Measurements from ENCODE around the gene MT3.
A peak's percentile ranks its signal among the peaks of the same experiment; 100 is the strongest.

Gene MT3

GRCh38 chr16:56561126-56561525, 28.2 kb upstream of the MT3 start:
- DNase-seq (ENCODE audit: low read depth), result no peak
- TF ChIP-seq, protein P1, sequence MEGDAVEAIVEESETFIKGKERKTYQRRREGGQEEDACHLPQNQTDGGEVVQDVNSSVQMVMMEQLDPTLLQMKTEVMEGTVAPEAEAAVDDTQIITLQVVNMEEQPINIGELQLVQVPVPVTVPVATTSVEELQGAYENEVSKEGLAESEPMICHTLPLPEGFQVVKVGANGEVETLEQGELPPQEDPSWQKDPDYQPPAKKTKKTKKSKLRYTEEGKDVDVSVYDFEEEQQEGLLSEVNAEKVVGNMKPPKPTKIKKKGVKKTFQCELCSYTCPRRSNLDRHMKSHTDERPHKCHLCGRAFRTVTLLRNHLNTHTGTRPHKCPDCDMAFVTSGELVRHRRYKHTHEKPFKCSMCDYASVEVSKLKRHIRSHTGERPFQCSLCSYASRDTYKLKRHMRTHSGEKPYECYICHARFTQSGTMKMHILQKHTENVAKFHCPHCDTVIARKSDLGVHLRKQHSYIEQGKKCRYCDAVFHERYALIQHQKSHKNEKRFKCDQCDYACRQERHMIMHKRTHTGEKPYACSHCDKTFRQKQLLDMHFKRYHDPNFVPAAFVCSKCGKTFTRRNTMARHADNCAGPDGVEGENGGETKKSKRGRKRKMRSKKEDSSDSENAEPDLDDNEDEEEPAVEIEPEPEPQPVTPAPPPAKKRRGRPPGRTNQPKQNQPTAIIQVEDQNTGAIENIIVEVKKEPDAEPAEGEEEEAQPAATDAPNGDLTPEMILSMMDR (conservative IDR thresholded peaks at IDR 0.05; ENCODE audit: low read depth, low read length), result no peak
- no peak overlapping the region for H3K4me3 ChIP-seq (ENCODE audit: low read length)

GRCh38 chr16:56564793-56565477, 24.4 kb upstream of the MT3 start, which contains the start of gene MT4:
Gene MT4 (plus strand): TSS chr16:56565073. CDS start chr16:56565129, 56 bp downstream.
- TF ChIP-seq, protein P1 (conservative IDR thresholded peaks at IDR 0.05; ENCODE audit: low read depth, low read length), result no peak
- DNase-seq (ENCODE audit: low read depth), result no peak
- no peak within 1 kb of the TSS for H3K4me3 ChIP-seq (ENCODE audit: low read length)

DNA sequence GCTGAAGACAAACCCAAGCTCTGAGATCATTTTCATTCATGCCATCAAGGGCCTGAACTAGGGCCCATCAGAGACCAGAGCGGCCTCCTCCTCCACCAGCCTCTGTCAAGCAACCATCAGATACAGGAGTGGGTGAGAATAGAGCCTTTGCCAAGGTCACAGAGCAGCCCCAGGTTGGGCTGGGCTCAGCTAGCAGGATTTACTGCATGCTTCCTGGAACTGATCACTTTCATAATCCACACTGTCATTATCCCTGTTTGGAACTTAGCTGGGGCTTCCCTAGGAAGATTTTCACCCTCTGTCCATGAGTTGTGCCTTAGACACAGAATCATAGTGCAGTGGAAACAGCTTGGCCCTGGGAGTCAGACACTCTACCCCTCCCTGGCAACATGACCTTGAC, 19.4 kb upstream of the MT3 start:
- no peak for DNase-seq (ENCODE audit: low read depth)

GRCh38 chr16:56571525-56571924, 17.8 kb upstream of the MT3 start:
- TF ChIP-seq, protein P1 (conservative IDR thresholded peaks at IDR 0.05; ENCODE audit: low read depth, low read length), result no peak
- H3K4me3 ChIP-seq (ENCODE audit: low read length), result no peak overlapping the region
- DNase-seq (ENCODE audit: low read depth), result no peak

More for the DNA sequence above, 19.4 kb upstream of the MT3 start:
- H3K4me3 ChIP-seq (ENCODE audit: low read length), result no peak overlapping the region
- TF ChIP-seq, protein P1 (conservative IDR thresholded peaks at IDR 0.05; ENCODE audit: low read depth, low read length), result no peak

DNA sequence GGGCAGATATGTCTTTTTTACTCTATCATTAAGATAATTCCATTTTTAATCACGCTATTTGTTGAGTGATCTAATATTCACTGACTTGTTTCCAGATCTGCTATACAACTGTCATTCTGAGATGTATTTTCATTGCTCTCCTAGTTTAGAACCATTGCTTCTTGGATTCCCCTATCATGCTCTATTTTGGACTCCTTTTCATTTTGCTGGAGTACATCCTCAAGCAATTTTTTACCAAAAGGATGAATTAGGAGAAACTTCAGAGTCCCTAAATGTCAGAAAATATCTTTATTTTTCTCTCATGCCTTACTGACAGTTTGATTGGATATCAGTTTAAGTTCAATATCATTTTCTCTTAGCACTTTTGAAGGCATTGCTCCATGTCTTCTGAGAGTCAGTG, 14.7 kb upstream of the MT3 start:
- TF ChIP-seq, protein P1 (conservative IDR thresholded peaks at IDR 0.05; ENCODE audit: low read depth, low read length), result no peak
- DNase-seq (ENCODE audit: low read depth), result no peak
- H3K4me3 ChIP-seq (ENCODE audit: low read length), result no peak overlapping the region

- peak; percentile 5 for DNase-seq (ENCODE audit: low read depth)
- no peak overlapping the region for H3K4me3 ChIP-seq (ENCODE audit: low read length)
- TF ChIP-seq, protein P1 (conservative IDR thresholded peaks at IDR 0.05; ENCODE audit: low read depth, low read length), result peak; percentile 81
These were observed 12.6 kb upstream of the MT3 start for GRCh38 chr16:56576585-56577299.

- TF ChIP-seq, protein P1 (conservative IDR thresholded peaks at IDR 0.05; ENCODE audit: low read depth, low read length), result no peak
- H3K4me3 ChIP-seq (ENCODE audit: low read length), result no peak overlapping the region
These were observed 12.1 kb upstream of the MT3 start for GRCh38 chr16:56577300-56577625.

More at GRCh38 chr16:56577300-56577625, 12.1 kb upstream of the MT3 start:
- DNase-seq (ENCODE audit: low read depth), result no peak

Measured in retinal pigment epithelial cell (primary cell).